Right renal cortex interstitium (tissue), 3 donors: Measurements from ENCODE around the gene GRHL3. TPM values are rescaled to one million over a fixed set of nuclear protein-coding genes. Genes with fewer than 3 reads are reported as not detected.

ENCODE experiments used
- DNase-seq, 3 donors: peaks; one replicate each; pipeline ENCODE4 v3.0.0-alpha.2; 2013; ENCODE audit warnings: low read depth in 3 of 3, low spot score in 2 of 3
- polyA plus RNA-seq, 3 donors: library from polyadenylated mRNA; unstranded; fragments of 120-200 nt; gene quantifications; one replicate each; pipeline ENCODE4 v1.2.1, GENCODE V29; 2013; ENCODE audit not compliant: insufficient read length in 3 of 3

Gene GRHL3
- polyA plus RNA-seq, 3 donors: 0.98 to 5.6 (median 3.6) TPM

GRCh38 chr1:24391882-24392603, 72.9 kb downstream of the GRHL3 start:
- no peak for DNase-seq

DNA sequence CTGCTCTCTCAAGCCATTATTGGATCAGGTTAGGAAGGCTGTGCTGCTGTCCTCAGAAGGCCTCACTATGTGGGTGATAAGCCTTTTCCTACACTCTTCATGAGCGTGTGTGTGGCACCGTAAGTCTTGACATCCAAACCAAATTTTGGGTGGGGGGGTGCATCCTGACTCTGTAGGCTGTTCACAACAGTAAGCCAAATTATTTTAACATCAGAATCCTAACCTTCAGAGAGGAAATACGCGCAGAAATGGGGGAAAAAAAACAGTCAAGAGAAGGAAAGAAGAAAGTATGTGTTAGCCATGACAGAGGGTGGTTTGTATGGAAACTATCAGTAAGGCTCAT, 73.4 kb downstream of the GRHL3 start:
- DNase-seq: no peak

GRCh38 chr1:24392982-24393650, 74.0 kb downstream of the GRHL3 start:
- DNase-seq: no peak

GRCh38 chr1:24393892-24394291, 74.7 kb downstream of the GRHL3 start:
- DNase-seq: no peak

GRCh38 chr1:24400065-24400464, 80.9 kb downstream of the GRHL3 start:
- no peak for DNase-seq

- no peak for DNase-seq
These were observed 84.6 kb downstream of the GRHL3 start for GRCh38 chr1:24403806-24404205.

Other genes starting within 250 kb of the GRHL3 start
- 10 to 100 TPM; 23.6 to 27.5 (median 25.5) TPM for gene MYOM3, start 207.2 kb upstream of the GRHL3 start, polyA plus RNA-seq
- 1 to 10 TPM; 2.3 to 3.8 (median 3.5) TPM for gene IL22RA1, start 176.2 kb upstream of the GRHL3 start, polyA plus RNA-seq
- gene IFNLR1, start 132.1 kb upstream of the GRHL3 start, polyA plus RNA-seq: 1 to 10 TPM; 3.9 to 4.3 (median 4.1) TPM
- gene STPG1, start 94.4 kb downstream of the GRHL3 start, polyA plus RNA-seq: 10 to 100 TPM; 11.3 to 13.4 (median 12.4) TPM
- gene NIPAL3, start 96.4 kb downstream of the GRHL3 start, polyA plus RNA-seq: 10 to 100 TPM; 21.5 to 24.3 (median 23.1) TPM
- 10 to 100 TPM in 2 of 3 donors, 1 to 10 TPM in 1; 8.6 to 10.9 (median 10.9) TPM for gene RCAN3, start 183.5 kb downstream of the GRHL3 start, polyA plus RNA-seq
- gene NCMAP, start 236.7 kb downstream of the GRHL3 start, polyA plus RNA-seq: under 1 TPM; 0.58 to 0.87 (median 0.71) TPM